Stomach (tissue), 9 donors: Measurements from ENCODE around the gene PPM1F. TPM values are rescaled to one million over a fixed set of nuclear protein-coding genes. Genes with fewer than 3 reads are reported as not detected.
A peak's percentile ranks its signal among the peaks of the same experiment; 100 is the strongest.
"Not testable (repeated sequence)": the region's sequence is repeated elsewhere in the genome, so short reads cannot be mapped to it uniquely, and the experiment has no call there.

ENCODE experiments used
- DNase-seq, 2 donors: peaks; one replicate each; pipeline versions ENCODE4 v3.0.0 to v3.0.0-alpha.2; 2013 to 2019
- H3K27ac ChIP-seq, 5 donors: fragments of 200-600 bp in 4 of 5; sonication (generic) in 4 of 5; one replicate each; pipeline ENCODE4 v1.5.1; 2013 to 2019; ENCODE audit warnings: mild to moderate bottlenecking in 1 of 5, moderate library complexity in 1 of 5
- H3K27me3 ChIP-seq, 3 donors: fragments of 200-600 bp; sonication (generic); one replicate each; pipeline ENCODE4 v1.5.1; 2017 to 2019; ENCODE audit warnings: mixed run types in 1 of 3
- H3K36me3 ChIP-seq, 4 donors: fragments of 200-600 bp; sonication (generic); 1 replicate in 3 of 4; 2 replicates in 1 of 4; pipeline ENCODE4 v1.5.1; 2016 to 2019
- H3K4me1 ChIP-seq, 4 donors: fragments of 200-600 bp; sonication (generic); one replicate each; pipeline ENCODE4 v1.5.1; 2016 to 2019
- H3K4me3 ChIP-seq, 4 donors: fragments of 200-600 bp; sonication (generic) in 3 of 4; one replicate each; pipeline ENCODE4 v1.5.1; 2016 to 2019; ENCODE audit warnings: mild to moderate bottlenecking in 1 of 4
- H3K9me3 ChIP-seq, 4 donors: fragments of 200-600 bp; sonication (generic); one replicate each; pipeline ENCODE4 v1.5.1; 2016 to 2019
- EP300 ChIP-seq: sonication (generic); formaldehyde crosslinking; IDR thresholded peaks from one replicate; pipeline ENCODE4 v1.6.1; 2017; ENCODE audit warnings: antibody characterized with exemption
- POLR2A ChIP-seq, 4 donors: fragments of 450-650 bp; IDR thresholded peaks; one replicate each; pipeline ENCODE4 v1.6.1; 2016; ENCODE audit warnings: antibody characterized with exemption in 4 of 4, control low read depth in 2 of 4, mild to moderate bottlenecking in 1 of 4, moderate library complexity in 1 of 4
- POLR2AphosphoS5 ChIP-seq, 3 donors: sonication (generic); formaldehyde crosslinking; IDR thresholded peaks; one replicate each; pipeline ENCODE4 v1.6.1; 2016; ENCODE audit warnings: antibody characterized with exemption in 3 of 3
- WGBS, 5 donors: extraction: QIAGEN DNeasy Blood & Tissue Kit in 3 of 5; methylation state at CpG; one replicate each; pipeline versions ENCODE4 v1.1.5 to v1.1.7; 2013 to 2018; 5-methylcytosine and 5-hydroxymethylcytosine counted together
- intact Hi-C: fragments of 100-400 bp; cut with DNase I; formaldehyde crosslinking; loops from one replicate; pipeline ENCODE4 v1.15.1; 2023; ENCODE audit warnings: low total_unique reads
- polyA plus RNA-seq, 3 donors: library from polyadenylated mRNA; stranded (reverse); fragments of 200-250 nt; gene quantifications; one replicate each; pipeline ENCODE4 v1.2.3, GENCODE V29; 2013
- total RNA-seq, 5 donors: library from RNA; depleted of rRNA; stranded (reverse); fragments of >200 nt; gene quantifications; one replicate each; pipeline versions ENCODE4 v1.1.0 to v1.2.3, GENCODE V29; 2014 to 2016
- TF ChIP-seq, protein P1 (sequence below), 7 experiments: fragments of 450-650 bp in 4 of 7; fragments of 200-600 bp in 3 of 7; sonication (generic) in 3 of 7; IDR thresholded peaks; one replicate each; pipeline ENCODE4 v1.5.1; 2016 to 2019; ENCODE audit warnings: antibody characterized with exemption in 7 of 7, control low read depth in 2 of 7, mild to moderate bottlenecking in 1 of 7
- donor health status: healthy with polysubstance abuse.
- donor health status: Bipolar disorder and iron deficiency.
- donor health status: healthy.

Gene PPM1F
- total and polyA plus RNA-seq, 8 donors: 6.7 to 285 (median 16.8) TPM

DNA sequence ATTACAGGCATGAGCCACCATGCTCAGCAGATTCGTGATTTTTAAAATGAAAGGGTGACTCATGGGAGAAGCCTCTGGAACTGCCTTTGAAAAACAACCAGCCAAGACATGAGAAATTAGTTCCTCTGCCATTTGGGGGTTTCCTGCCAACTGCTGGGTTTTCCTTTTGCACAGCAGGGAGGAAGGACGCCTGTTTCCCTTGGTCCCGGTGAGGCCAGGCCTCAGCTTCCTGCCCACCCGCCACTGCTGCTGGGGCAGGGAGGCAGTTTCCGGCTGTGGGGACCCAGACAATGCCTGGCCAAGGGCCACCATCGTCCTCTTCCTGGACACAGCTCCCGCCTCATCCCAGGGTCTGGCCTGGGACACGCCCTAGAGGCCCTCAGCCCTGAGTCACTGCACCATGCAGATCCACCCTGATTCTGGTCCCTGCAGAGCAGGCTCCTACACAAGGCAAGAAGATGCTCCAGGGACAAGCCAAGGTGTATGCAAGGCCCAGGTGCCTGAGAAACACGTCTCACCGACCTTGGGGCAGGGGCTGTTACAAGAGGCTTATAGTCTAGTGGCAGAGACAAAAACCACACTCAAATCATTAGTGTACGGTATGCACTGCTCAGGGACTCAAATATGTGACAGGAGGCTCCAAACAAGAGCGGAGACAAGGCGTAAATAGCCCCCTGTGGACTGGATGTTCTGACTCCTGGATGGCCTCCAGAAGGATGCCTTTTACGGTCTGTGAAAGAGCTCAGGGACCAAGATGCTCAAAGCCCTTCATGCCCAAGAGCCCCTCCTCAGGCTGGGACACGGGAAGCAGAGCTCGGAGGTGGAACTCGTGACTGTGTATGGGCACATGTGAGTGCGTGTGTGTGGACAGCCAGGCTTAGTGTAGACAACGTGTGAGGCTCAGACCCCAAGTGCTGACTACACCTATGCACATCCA is 10.0 kb downstream of the PPM1F start:
- TF ChIP-seq POLR2AphosphoS5 (IDR thresholded peaks at IDR 0.05) (peak in 2 of 3 donors; percentile 55 to 62), EP300 (no peak)
- TF ChIP-seq, protein P1, sequence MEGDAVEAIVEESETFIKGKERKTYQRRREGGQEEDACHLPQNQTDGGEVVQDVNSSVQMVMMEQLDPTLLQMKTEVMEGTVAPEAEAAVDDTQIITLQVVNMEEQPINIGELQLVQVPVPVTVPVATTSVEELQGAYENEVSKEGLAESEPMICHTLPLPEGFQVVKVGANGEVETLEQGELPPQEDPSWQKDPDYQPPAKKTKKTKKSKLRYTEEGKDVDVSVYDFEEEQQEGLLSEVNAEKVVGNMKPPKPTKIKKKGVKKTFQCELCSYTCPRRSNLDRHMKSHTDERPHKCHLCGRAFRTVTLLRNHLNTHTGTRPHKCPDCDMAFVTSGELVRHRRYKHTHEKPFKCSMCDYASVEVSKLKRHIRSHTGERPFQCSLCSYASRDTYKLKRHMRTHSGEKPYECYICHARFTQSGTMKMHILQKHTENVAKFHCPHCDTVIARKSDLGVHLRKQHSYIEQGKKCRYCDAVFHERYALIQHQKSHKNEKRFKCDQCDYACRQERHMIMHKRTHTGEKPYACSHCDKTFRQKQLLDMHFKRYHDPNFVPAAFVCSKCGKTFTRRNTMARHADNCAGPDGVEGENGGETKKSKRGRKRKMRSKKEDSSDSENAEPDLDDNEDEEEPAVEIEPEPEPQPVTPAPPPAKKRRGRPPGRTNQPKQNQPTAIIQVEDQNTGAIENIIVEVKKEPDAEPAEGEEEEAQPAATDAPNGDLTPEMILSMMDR (IDR thresholded peaks at IDR 0.05): no peak
- Histone ChIP-seq H3K27me3 (no peaks in the 10 kb centered on the region), H3K27ac (peak overlapping the region; percentile 67 to 97 (median 95)), H3K4me1 (peaks cover 42 to 89% (median 69%) of the 10 kb centered on the region in 4 donors), H3K9me3 (no peaks in the 10 kb centered on the region), H3K36me3 (peaks cover 8 to 41% (median 28%) of the 10 kb centered on the region in 4 donors), H3K4me3 (no peak overlapping the region)
- WGBS, 5 donors: 49 to 70% (median 63%) methylated on average over 16 to 19 of the region's 19 CpGs
- DNase-seq: peak; percentile 38 to 76
- intact Hi-C loops: loop anchor here (5.0 kb wide), 1 partner anchor 230 kb away; no protein-coding TSS in a partner anchor

DNA sequence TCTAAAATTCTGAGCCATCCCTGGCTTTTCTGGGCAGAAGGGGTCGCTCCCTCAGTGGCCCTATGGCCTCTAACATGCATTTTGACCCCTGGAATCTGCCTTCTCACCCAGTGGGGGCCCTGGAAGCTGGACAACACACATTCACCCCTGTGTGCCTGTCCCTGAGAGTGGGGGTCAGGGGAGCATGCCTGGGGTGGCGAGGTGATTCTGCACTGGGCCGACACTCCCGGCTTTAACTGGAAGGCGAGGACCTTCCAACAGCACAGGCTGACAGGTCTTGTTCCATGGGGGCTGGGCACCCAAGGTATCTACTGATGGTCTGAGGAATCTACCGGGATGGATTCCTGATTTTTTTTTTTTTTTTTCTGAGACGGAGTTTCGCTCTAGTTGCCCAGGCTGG is 10.7 kb downstream of the PPM1F start:
- no peak overlapping the region for H3K4me3 ChIP-seq
- no peak for TF ChIP-seq POLR2AphosphoS5 (IDR thresholded peaks at IDR 0.05)
- no peak for TF ChIP-seq EP300
- TF ChIP-seq, protein P1 (IDR thresholded peaks at IDR 0.05): no peak
- no peak for TF ChIP-seq POLR2A (IDR thresholded peaks at IDR 0.05)
- no peaks in the 10 kb centered on the region for H3K9me3 ChIP-seq
- peaks cover 8 to 41% (median 28%) of the 10 kb centered on the region in 4 donors for H3K36me3 ChIP-seq
- peak overlapping the region; percentile 37 to 97 (median 95) for H3K27ac ChIP-seq
- H3K4me1 ChIP-seq: peaks cover 50 to 89% (median 70%) of the 10 kb centered on the region in 4 donors
- intact Hi-C loops: loop anchor here (5.0 kb wide), 1 partner anchor 230 kb away; no protein-coding TSS in a partner anchor
- H3K27me3 ChIP-seq: no peaks in the 10 kb centered on the region
- DNase-seq: no peak
- WGBS, 5 donors: 75 to 91% (median 90%) methylated on average over 8 of the region's 8 CpGs

DNA sequence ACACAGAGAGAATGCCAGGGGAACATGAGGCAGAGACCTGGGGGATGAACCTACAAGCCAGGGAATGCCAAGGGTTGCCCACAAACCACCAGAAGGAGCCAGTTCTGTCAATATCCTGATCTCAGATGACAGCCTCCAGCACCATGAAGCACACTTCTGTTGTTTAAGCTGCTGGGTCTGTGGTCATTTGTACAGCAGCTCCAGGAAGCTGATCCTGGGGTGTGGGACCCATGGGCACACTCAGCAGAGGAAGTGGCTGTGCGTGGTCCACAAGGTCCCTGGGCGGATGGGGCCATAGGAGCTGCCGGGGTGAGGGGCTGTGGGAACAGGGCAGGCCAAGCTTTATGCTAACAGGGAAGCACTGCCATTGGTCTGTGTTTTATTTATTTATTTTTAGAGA is 12.1 kb downstream of the PPM1F start:
- Histone ChIP-seq H3K36me3 (peaks cover 6 to 34% (median 30%) of the 10 kb centered on the region in 4 donors), H3K9me3 (no peaks in the 10 kb centered on the region), H3K27me3 (no peaks in the 10 kb centered on the region), H3K27ac (peak overlapping the region in 4 of 5 donors; percentile 86 to 97 (median 95)), H3K4me1 (peaks cover 56 to 93% (median 72%) of the 10 kb centered on the region in 4 donors), H3K4me3 (no peak overlapping the region)
- TF ChIP-seq EP300 (no peak), POLR2AphosphoS5 (IDR thresholded peaks at IDR 0.05) (no peak), POLR2A (IDR thresholded peaks at IDR 0.05) (no peak)
- TF ChIP-seq, protein P1 (IDR thresholded peaks at IDR 0.05): no peak
- no peak for DNase-seq
- intact Hi-C loops: loop anchor here (5.0 kb wide), 1 partner anchor 228 kb away; no protein-coding TSS in a partner anchor
- WGBS, 5 donors: 74 to 84% (median 81%) methylated on average over 3 of the region's 3 CpGs; no CpG with 5 or more reads in 1 of the 5 donors

DNA sequence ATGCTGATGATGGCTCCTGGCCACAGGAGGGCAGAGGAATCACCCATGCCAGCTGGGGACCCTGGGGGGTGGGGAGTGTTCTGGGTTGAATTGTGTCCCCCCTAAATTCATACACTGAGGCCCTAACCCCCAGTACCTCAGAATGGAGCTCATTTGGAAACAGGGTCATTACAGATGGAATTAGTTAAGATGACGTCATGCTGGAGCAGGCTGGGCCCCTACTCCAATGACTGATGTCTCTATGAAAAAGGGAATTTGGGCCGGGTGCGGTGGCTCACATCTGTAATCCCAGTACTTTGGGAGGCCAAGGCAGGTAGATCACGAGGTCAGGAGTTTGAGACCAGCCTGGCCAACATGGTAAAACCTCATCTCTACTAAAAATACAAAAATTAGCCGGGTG is 12.7 kb downstream of the PPM1F start:
- H3K27me3 ChIP-seq, H3K4me3 ChIP-seq, H3K9me3 ChIP-seq, DNase-seq: not testable (repeated sequence)
- H3K27ac ChIP-seq: peak overlapping the region; percentile 86 to 97 (median 95)
- 81 to 92% (median 87%) methylated on average over 5 of the region's 5 CpGs for WGBS, 5 donors
- H3K36me3 ChIP-seq: peaks cover 0 to 33% (median 28%) of the 10 kb centered on the region in 4 donors
- H3K4me1 ChIP-seq: peaks cover 56 to 89% (median 72%) of the 10 kb centered on the region in 4 donors
- intact Hi-C loops: loop anchor here (5.0 kb wide), 1 partner anchor 228 kb away; no protein-coding TSS in a partner anchor
